Keratinocyte (primary cell): ENCODE measurements around the gene PLD2. TPM values are rescaled to one million over a fixed set of nuclear protein-coding genes. Genes with fewer than 3 reads are reported as not detected.

Experiments
- DNase-seq: peaks from one replicate; pipeline ENCODE4 v3.0.0-alpha.2; 2011; ENCODE audit warnings: low read depth, missing footprints, low spot score
- FAIRE-seq: peaks from 2 replicates; lab custom pipeline; 2011; peaks lifted over from hg19 to GRCh38; lab: Jason Lieb, UNC
- H2AFZ ChIP-seq: 2 replicates; pipeline ENCODE4 v1.6.0; 2012; ENCODE audit warnings: low read length, control low read depth, inconsistent platforms; ENCODE audit not compliant: control insufficient read depth
- H3K27ac ChIP-seq: 2 replicates; pipeline ENCODE4 v1.5.1; 2011; ENCODE audit warnings: low read length; ENCODE audit not compliant: control insufficient read depth, insufficient read depth
- H3K27me3 ChIP-seq: 3 replicates; pipeline ENCODE4 v1.6.0; 2011; ENCODE audit warnings: low read length; ENCODE audit not compliant: control insufficient read depth, insufficient read depth; ENCODE audit errors: extremely low read depth
- H3K36me3 ChIP-seq, 2 experiments: 2 replicates in 1 of 2; 3 replicates in 1 of 2; pipeline ENCODE4 v1.5.1; 2011; ENCODE audit warnings: low read length in 2 of 2, mild to moderate bottlenecking in 1 of 2; ENCODE audit not compliant: control insufficient read depth in 2 of 2, insufficient read depth in 2 of 2; ENCODE audit errors: extremely low read depth in 1 of 2
- H3K4me1 ChIP-seq: 3 replicates; pipeline ENCODE4 v1.5.1; 2011; ENCODE audit warnings: low read length; ENCODE audit not compliant: control insufficient read depth, insufficient read depth; ENCODE audit errors: extremely low read depth
- H3K4me2 ChIP-seq: 3 replicates; pipeline ENCODE4 v1.6.0; 2011; ENCODE audit warnings: low read depth, low read length; ENCODE audit not compliant: control insufficient read depth, insufficient read depth; ENCODE audit errors: extremely low read depth
- H3K4me3 ChIP-seq, 3 experiments: fragments of 200-600 bp in 1 of 3; sonication (generic) in 1 of 3; 2 replicates in 2 of 3; 3 replicates in 1 of 3; pipeline ENCODE4 v1.5.1; 2011 to 2016; ENCODE audit warnings: low read length in 3 of 3, mild to moderate bottlenecking in 3 of 3, control low read depth in 2 of 3, inconsistent platforms in 1 of 3, low read depth in 1 of 3, mixed read lengths in 1 of 3, mixed run types in 1 of 3, moderate library complexity in 1 of 3; ENCODE audit not compliant: control insufficient read depth in 2 of 3, insufficient read depth in 2 of 3; ENCODE audit errors: extremely low read depth in 1 of 3
- H3K79me2 ChIP-seq: 2 replicates; pipeline ENCODE4 v1.6.0; 2012; ENCODE audit warnings: low read length; ENCODE audit not compliant: control insufficient read depth, insufficient read depth
- H3K9ac ChIP-seq: 3 replicates; pipeline ENCODE4 v1.6.0; 2011; ENCODE audit warnings: low read length; ENCODE audit not compliant: control insufficient read depth, insufficient read depth; ENCODE audit errors: extremely low read depth
- H3K9me1 ChIP-seq: 3 replicates; pipeline ENCODE4 v1.6.0; 2011; ENCODE audit warnings: low read length; ENCODE audit not compliant: control insufficient read depth, insufficient read depth; ENCODE audit errors: extremely low read depth
- H3K9me3 ChIP-seq: 2 replicates; pipeline ENCODE4 v1.5.1; 2012; ENCODE audit warnings: low read depth, low read length; ENCODE audit not compliant: control insufficient read depth
- H4K20me1 ChIP-seq: 3 replicates; pipeline ENCODE4 v1.6.0; 2011; ENCODE audit warnings: low read length; ENCODE audit not compliant: control insufficient read depth, insufficient read depth; ENCODE audit errors: extremely low read depth
- EZH2 ChIP-seq: IDR thresholded peaks from one replicate; pipeline ENCODE4 v1.6.1; 2012; ENCODE audit warnings: inconsistent platforms, mild to moderate bottlenecking, low read length, moderate library complexity
- dilution Hi-C: fragments of 300-500 bp; cut with MboI; formaldehyde crosslinking; loops from one replicate; pipeline ENCODE4 v1.7.0; 2020; ENCODE audit warnings: low sequenced_read_pairs; ENCODE audit not compliant: extremely low pct_ligation_motif_present
- polyA plus RNA-seq, 5 experiments: library from polyadenylated mRNA; depleted of rRNA in 3 of 5; stranded (reverse) in 3 of 5; stranded (forward) in 1 of 5; unstranded in 1 of 5; fragments of >200 nt; gene quantifications; 1 replicate in 1 of 5; 2 replicates in 3 of 5; 3 replicates in 1 of 5; pipeline versions ENCODE4 v1.2.1 to v1.2.3, GENCODE V29; 2011 to 2012; ENCODE audit warnings: missing spikeins in 2 of 5, low read depth in 1 of 5, low replicate concordance in 1 of 5
- TF ChIP-seq, protein P1 (sequence below), 3 experiments: IDR thresholded peaks in 1 of 3; conservative IDR thresholded peaks in 1 of 3; optimal IDR thresholded peaks in 1 of 3; 2 replicates in 2 of 3; 3 replicates in 1 of 3; pipeline versions ENCODE3 to v1.5.1; 2011; ENCODE audit warnings: low read length in 3 of 3, mild to moderate bottlenecking in 3 of 3, moderate library complexity in 2 of 3, control low read depth in 1 of 3, inconsistent platforms in 1 of 3; ENCODE audit not compliant: insufficient read depth in 2 of 3; ENCODE audit errors: extremely low read depth in 1 of 3

Gene PLD2
- polyA plus RNA-seq, 1 donor (not counting 4 experiments of a cell fraction or from before 2014, with no cell fraction given): 33.3 TPM

DNA sequence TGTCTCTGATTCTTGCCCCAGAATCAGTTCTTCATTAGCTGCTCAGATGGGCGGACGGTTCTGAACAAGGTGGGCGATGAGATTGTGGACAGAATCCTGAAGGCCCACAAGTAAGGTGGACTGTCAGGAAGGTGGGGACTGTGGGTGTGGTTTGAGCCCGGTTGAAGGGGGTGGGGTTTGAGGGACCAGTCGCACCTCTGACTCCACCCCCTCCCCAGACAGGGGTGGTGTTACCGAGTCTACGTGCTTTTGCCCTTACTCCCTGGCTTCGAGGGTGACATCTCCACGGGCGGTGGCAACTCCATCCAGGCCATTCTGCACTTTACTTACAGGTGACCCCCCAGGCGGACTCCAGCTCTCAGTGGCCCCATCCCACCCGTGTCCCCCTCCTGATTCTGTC is 11.3 kb downstream of the PLD2 start:
- Histone ChIP-seq H2AFZ (no peak overlapping the region), H3K9ac (no peak overlapping the region), H3K4me3 (no peak overlapping the region), H3K9me3 (no peaks in the 10 kb centered on the region), H3K27ac (no peak overlapping the region), H3K79me2 (no peaks in the 10 kb centered on the region), H3K36me3 (peaks cover 25 to 29% of the 10 kb centered on the region in 2 experiments), H3K4me2 (no peak overlapping the region), H3K27me3 (no peaks in the 10 kb centered on the region), H4K20me1 (no peaks in the 10 kb centered on the region), H3K9me1 (no peaks in the 10 kb centered on the region), H3K4me1 (no peaks in the 10 kb centered on the region)
- FAIRE-seq (no peak), DNase-seq (no peak)
- TF ChIP-seq EZH2: no peak
- TF ChIP-seq, protein P1, sequence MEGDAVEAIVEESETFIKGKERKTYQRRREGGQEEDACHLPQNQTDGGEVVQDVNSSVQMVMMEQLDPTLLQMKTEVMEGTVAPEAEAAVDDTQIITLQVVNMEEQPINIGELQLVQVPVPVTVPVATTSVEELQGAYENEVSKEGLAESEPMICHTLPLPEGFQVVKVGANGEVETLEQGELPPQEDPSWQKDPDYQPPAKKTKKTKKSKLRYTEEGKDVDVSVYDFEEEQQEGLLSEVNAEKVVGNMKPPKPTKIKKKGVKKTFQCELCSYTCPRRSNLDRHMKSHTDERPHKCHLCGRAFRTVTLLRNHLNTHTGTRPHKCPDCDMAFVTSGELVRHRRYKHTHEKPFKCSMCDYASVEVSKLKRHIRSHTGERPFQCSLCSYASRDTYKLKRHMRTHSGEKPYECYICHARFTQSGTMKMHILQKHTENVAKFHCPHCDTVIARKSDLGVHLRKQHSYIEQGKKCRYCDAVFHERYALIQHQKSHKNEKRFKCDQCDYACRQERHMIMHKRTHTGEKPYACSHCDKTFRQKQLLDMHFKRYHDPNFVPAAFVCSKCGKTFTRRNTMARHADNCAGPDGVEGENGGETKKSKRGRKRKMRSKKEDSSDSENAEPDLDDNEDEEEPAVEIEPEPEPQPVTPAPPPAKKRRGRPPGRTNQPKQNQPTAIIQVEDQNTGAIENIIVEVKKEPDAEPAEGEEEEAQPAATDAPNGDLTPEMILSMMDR (optimal IDR thresholded peaks at IDR 0.05 in 1 of 3, IDR thresholded peaks at IDR 0.05 in 1 of 3, conservative IDR thresholded peaks at IDR 0.05 in 1 of 3; ENCODE audit: extremely low read depth in 1 of 3, insufficient read depth in 2 of 3, low read length in 3 of 3): no peak
- dilution Hi-C loops: no loop called here

DNA sequence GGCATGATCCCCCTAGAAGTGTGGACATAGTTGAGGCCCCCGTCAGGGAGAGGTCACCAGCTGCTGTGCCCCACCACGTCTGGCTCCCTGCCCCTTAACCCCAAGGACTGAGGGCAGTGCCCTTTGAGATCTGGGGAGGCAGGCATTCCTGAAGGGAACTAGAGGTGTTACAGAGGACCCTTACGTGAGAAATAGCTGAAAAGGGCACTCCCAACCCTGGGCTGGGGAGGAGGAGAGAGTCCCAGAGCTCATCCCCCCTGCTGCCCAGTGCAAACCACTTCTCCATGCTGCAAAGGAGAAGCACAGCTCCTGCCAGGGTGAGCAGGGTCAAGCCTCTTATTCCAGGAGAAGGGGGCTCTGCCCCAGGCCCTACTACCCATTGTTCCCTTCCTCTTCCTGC is 15.9 kb downstream of the PLD2 start:
- Histone ChIP-seq H3K9me3 (no peaks in the 10 kb centered on the region), H3K9me1 (no peaks in the 10 kb centered on the region), H3K27me3 (no peaks in the 10 kb centered on the region), H3K36me3 (peaks cover 17 to 19% of the 10 kb centered on the region in 2 experiments), H2AFZ (no peak overlapping the region), H3K4me3 (no peak overlapping the region), H3K79me2 (no peaks in the 10 kb centered on the region), H3K9ac (no peak overlapping the region), H3K4me2 (no peak overlapping the region), H4K20me1 (no peaks in the 10 kb centered on the region), H3K4me1 (no peaks in the 10 kb centered on the region), H3K27ac (no peak overlapping the region)
- TF ChIP-seq, protein P1 (optimal IDR thresholded peaks at IDR 0.05 in 1 of 3, IDR thresholded peaks at IDR 0.05 in 1 of 3, conservative IDR thresholded peaks at IDR 0.05 in 1 of 3; ENCODE audit: extremely low read depth in 1 of 3, insufficient read depth in 2 of 3, low read length in 3 of 3): no peak
- no peak for TF ChIP-seq EZH2
- dilution Hi-C loops: no loop called here
- no peak for DNase-seq
- FAIRE-seq: no peak
